HCT116 (cell line): ENCODE data around the gene AGK. TPM values are rescaled to one million over a fixed set of nuclear protein-coding genes. Genes with fewer than 3 reads are reported as not detected.

Source experiments
- ATAC-seq: fragments of 200-7000 bp; cut with Tn5 transposase; 2 replicates; pipeline ENCODE4 v1.9.1; 2020; ENCODE audit warnings: mild to moderate bottlenecking, moderate library complexity
- BruUV-seq: library from RNA; stranded (reverse); fragments of 400-500 nt; replicated peaks from 2 replicates; lab custom pipeline; 2021; lab: Mats Ljungman, UMichigan
- CTCF ChIA-PET: fragments of 300-600 bp; sonication (Branson Sonifier 250); formaldehyde crosslinking; loops from one replicate; lab custom pipeline; 2021; ENCODE audit warnings: antibody characterized with exemption; lab: Charles Lee
- POLR2A ChIA-PET: fragments of 300-600, 350-600 bp; sonication (Branson Sonifier 250); formaldehyde crosslinking; loops from one replicate; lab custom pipeline; 2021; ENCODE audit warnings: antibody characterized with exemption; lab: Charles Lee
- RAD21 ChIA-PET, 2 experiments: fragments of 300-600 bp; sonication (Branson Sonifier 250); formaldehyde crosslinking; loops; one replicate each; lab custom pipeline; 2023; ENCODE audit warnings: low total read pairs in 2 of 2; ENCODE audit not compliant: uncharacterized antibody in 2 of 2, unreplicated experiment in 2 of 2, low non-redundant PET in 1 of 2; lab: Charles Lee
- DNase-seq: peaks from one replicate; pipeline ENCODE4 v3.0.0-alpha.2; 2010; ENCODE audit warnings: low read depth, low spot score
- H2AFZ ChIP-seq: fragments of 200-600 bp; shearing (Covaris generic), sonication (generic); 2 replicates; pipeline ENCODE4 v1.6.1; 2017; ENCODE audit warnings: low read depth, mixed run types, mixed read lengths, antibody characterized with exemption, low read length; ENCODE audit not compliant: poor library complexity, severe bottlenecking
- H3K27ac ChIP-seq: 2 replicates; pipeline ENCODE4 v1.5.1; 2012; ENCODE audit warnings: low read depth, low read length
- H3K27me3 ChIP-seq: fragments of 200-600 bp; sonication (generic); 2 replicates; pipeline ENCODE4 v1.6.1; 2016; ENCODE audit warnings: mixed run types, low read length, mixed read lengths; ENCODE audit not compliant: insufficient read depth
- H3K36me3 ChIP-seq, 2 experiments: fragments of 200-500 bp in 1 of 2; fragments of 200-600 bp in 1 of 2; sonication (Bioruptor generic) in 1 of 2; sonication (generic) in 1 of 2; 2 replicates each; pipeline versions ENCODE4 v1.5.1 to v1.6.1; 2014 to 2016; ENCODE audit warnings: low read length in 2 of 2, inconsistent platforms in 1 of 2, mixed read lengths in 1 of 2, mixed run types in 1 of 2; ENCODE audit not compliant: insufficient read depth in 2 of 2, control insufficient read depth in 1 of 2
- H3K4me1 ChIP-seq, 2 experiments: fragments of 200-600 bp in 1 of 2; sonication (generic) in 1 of 2; 2 replicates each; pipeline versions ENCODE4 v1.5.1 to v1.6.1; 2012 to 2017; ENCODE audit warnings: low read length in 2 of 2, inconsistent platforms in 1 of 2, mild to moderate bottlenecking in 1 of 2, mixed read lengths in 1 of 2, mixed run types in 1 of 2, moderate library complexity in 1 of 2; ENCODE audit not compliant: insufficient read depth in 2 of 2, control insufficient read depth in 1 of 2
- H3K4me2 ChIP-seq: fragments of 200-600 bp; sonication (generic); 2 replicates; pipeline ENCODE4 v1.6.1; 2017; ENCODE audit warnings: mixed run types, low read length, mixed read lengths
- H3K4me3 ChIP-seq, 2 experiments: fragments of 200-600 bp in 1 of 2; sonication (generic) in 1 of 2; replicated peaks in 1 of 2; 2 replicates each; pipeline ENCODE4 v1.5.1; 2011 to 2016; ENCODE audit warnings: low read length in 2 of 2, control low read depth in 1 of 2, low read depth in 1 of 2, mild to moderate bottlenecking in 1 of 2, mixed read lengths in 1 of 2, mixed run types in 1 of 2
- H3K79me2 ChIP-seq: fragments of 200-600 bp; sonication (generic); 2 replicates; pipeline ENCODE4 v1.6.1; 2017; ENCODE audit warnings: mild to moderate bottlenecking, mixed run types, low read length, moderate library complexity, mixed read lengths; ENCODE audit not compliant: insufficient read depth
- H3K9ac ChIP-seq: fragments of 200-600 bp; sonication (generic); 2 replicates; pipeline ENCODE4 v1.6.1; 2016; ENCODE audit warnings: low read length, mixed read lengths
- H3K9me2 ChIP-seq: fragments of 200-600 bp; sonication (generic), shearing (Covaris generic); 2 replicates; pipeline ENCODE4 v1.6.1; 2017; ENCODE audit warnings: mixed run types, mild to moderate bottlenecking, moderate library complexity; ENCODE audit not compliant: insufficient read depth
- H3K9me3 ChIP-seq, 2 experiments: fragments of 200-500 bp in 1 of 2; fragments of 200-600 bp in 1 of 2; sonication (Bioruptor generic) in 1 of 2; sonication (generic) in 1 of 2; 2 replicates each; pipeline ENCODE4 v1.6.1; 2014 to 2017; ENCODE audit warnings: low read length in 2 of 2, mixed read lengths in 2 of 2, inconsistent platforms in 1 of 2, low read depth in 1 of 2, mild to moderate bottlenecking in 1 of 2, mixed run types in 1 of 2, moderate library complexity in 1 of 2; ENCODE audit not compliant: control insufficient read depth in 1 of 2, insufficient read depth in 1 of 2
- H4K20me1 ChIP-seq: fragments of 200-600 bp; sonication (generic), shearing (Covaris generic); 2 replicates; pipeline ENCODE4 v1.6.1; 2017; ENCODE audit warnings: mixed run types, mild to moderate bottlenecking, moderate library complexity; ENCODE audit not compliant: insufficient read depth
- ATF3 ChIP-seq: IDR thresholded peaks from 2 replicates; pipeline ENCODE4 v1.6.1; 2012
- CBX3 ChIP-seq: IDR thresholded peaks from 2 replicates; pipeline ENCODE4 v1.6.1; 2012; ENCODE audit warnings: low read depth
- ELF1 ChIP-seq: IDR thresholded peaks from 2 replicates; pipeline ENCODE4 v1.6.1; 2012; ENCODE audit warnings: low read depth, borderline replicate concordance
- EZH2phosphoT487 ChIP-seq: fragments of 200-600 bp; IDR thresholded peaks from 2 replicates; pipeline ENCODE4 v1.6.1; 2018; ENCODE audit warnings: antibody characterized with exemption, borderline replicate concordance
- FOSL1 ChIP-seq: IDR thresholded peaks from 2 replicates; pipeline ENCODE4 v1.6.1; 2012; ENCODE audit warnings: low read depth
- MAX ChIP-seq: IDR thresholded peaks from 2 replicates; pipeline ENCODE4 v1.6.1; 2012
- TCF7L2 ChIP-seq: IDR thresholded peaks from 2 replicates; pipeline ENCODE4 v1.7.0; 2011; ENCODE audit warnings: borderline replicate concordance, inconsistent platforms; ENCODE audit not compliant: insufficient read depth, insufficient read length; ENCODE audit errors: extremely low read depth
- ZBTB33 ChIP-seq: IDR thresholded peaks from 2 replicates; pipeline ENCODE4 v1.6.1; 2011; ENCODE audit warnings: mild to moderate bottlenecking, low read length, moderate library complexity; ENCODE audit not compliant: insufficient replicate concordance; ENCODE audit errors: extremely low read depth
- ZNF274 ChIP-seq: fragments of 200-500 bp; sonication (Bioruptor generic); IDR thresholded peaks from 2 replicates; pipeline ENCODE4 v1.6.1; 2014; ENCODE audit warnings: mild to moderate bottlenecking, low read depth, low read length, inconsistent platforms
- intact Hi-C: fragments of 100-400 bp; cut with micrococcal nuclease; formaldehyde crosslinking; loops from 2 replicates; pipeline ENCODE4 v1.10.0; 2022
- total RNA-seq: library from RNA; stranded (reverse); gene quantifications from one replicate; pipeline ENCODE4 v1.2.1, GENCODE V29; 2021; ENCODE audit not compliant: unreplicated experiment

Gene AGK
- total RNA-seq, 1 experiment from 2014 or later: 36.3 TPM

- TF ChIP-seq ZBTB33 (no peak), TCF7L2 (no peak), ATF3 (no peak), EZH2phosphoT487 (no peak), FOSL1 (no peak)
- TF ChIP-seq, all 23 proteins: peak for 0
These were observed 35.7 kb downstream of the AGK start (continued) for GRCh38 chr7:141586878-141587277.

GRCh38 chr7:141587304-141587703 is 36.1 kb downstream of the AGK start:
- Histone ChIP-seq H3K4me2 (no peak overlapping the region), H3K9me3 (no peaks in the 10 kb centered on the region), H4K20me1 (no peaks in the 10 kb centered on the region), H3K27me3 (no peaks in the 10 kb centered on the region), H3K4me3 (no peak overlapping the region), H2AFZ (no peak overlapping the region), H3K79me2 (no peaks in the 10 kb centered on the region), H3K9ac (no peak overlapping the region), H3K36me3 (no peaks in the 10 kb centered on the region), H3K9me2 (no peaks in the 10 kb centered on the region), H3K4me1 (peaks cover 0 to 21% of the 10 kb centered on the region in 2 experiments; a peak in 2 of 4 replicates), H3K27ac (no peak overlapping the region)
- ATAC-seq (no peak), DNase-seq (no peak)
- RAD21 ChIA-PET: no interaction called here
- CTCF ChIA-PET: no interaction called here
- intact Hi-C loops: no loop called here
- no TSS peak for BruUV-seq
- TF ChIP-seq MAX (no peak), CBX3 (no peak), ZNF274 (no peak), EZH2phosphoT487 (no peak), ELF1 (no peak)
- POLR2A ChIA-PET: no interaction called here
